D341Med (cell line): Measurements from ENCODE around the gene SGF29.
"Not testable (repeated sequence)": the region's sequence is repeated elsewhere in the genome, so short reads cannot be mapped to it uniquely, and the experiment has no call there.

Experiments used
- DNase-seq: peaks from one replicate; pipeline ENCODE4 v3.0.0; 2012; ENCODE audit warnings: low spot score

SGF29 gene

DNA sequence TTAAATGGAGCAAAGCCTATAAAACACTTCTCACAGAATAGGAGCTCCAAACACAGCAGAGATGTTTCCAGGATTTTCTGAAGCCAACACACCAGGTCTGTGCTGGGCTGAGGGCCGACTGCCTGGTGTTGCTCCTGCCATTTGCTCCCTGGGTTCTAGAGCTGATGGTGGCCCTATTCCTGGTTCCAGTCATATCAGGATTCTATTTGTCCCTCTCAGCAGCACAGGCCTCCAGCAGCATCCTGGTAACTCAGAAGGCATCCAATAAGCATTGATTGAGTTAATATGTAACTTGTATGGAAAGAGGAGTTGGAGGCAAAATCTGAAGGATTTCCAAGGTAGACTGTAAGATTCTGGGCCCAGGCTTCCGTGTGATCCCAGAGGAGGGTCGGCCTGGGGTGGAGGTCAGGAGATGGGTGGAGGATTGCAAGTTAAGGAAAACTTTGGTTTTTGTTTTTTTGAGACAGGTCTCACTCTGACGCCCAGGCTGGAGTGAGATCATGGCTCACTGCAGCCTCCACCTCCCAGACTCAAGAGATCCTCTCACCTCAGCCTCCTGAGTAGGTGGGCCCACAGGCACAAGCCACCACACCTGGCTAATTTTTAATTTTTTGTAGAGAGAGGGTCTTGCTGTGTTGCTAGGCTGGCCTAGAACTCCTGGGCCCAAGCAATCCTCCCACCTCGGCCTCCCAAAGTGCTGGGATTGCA is 20.6 kb upstream of the SGF29 start:
- no peak for DNase-seq

DNA sequence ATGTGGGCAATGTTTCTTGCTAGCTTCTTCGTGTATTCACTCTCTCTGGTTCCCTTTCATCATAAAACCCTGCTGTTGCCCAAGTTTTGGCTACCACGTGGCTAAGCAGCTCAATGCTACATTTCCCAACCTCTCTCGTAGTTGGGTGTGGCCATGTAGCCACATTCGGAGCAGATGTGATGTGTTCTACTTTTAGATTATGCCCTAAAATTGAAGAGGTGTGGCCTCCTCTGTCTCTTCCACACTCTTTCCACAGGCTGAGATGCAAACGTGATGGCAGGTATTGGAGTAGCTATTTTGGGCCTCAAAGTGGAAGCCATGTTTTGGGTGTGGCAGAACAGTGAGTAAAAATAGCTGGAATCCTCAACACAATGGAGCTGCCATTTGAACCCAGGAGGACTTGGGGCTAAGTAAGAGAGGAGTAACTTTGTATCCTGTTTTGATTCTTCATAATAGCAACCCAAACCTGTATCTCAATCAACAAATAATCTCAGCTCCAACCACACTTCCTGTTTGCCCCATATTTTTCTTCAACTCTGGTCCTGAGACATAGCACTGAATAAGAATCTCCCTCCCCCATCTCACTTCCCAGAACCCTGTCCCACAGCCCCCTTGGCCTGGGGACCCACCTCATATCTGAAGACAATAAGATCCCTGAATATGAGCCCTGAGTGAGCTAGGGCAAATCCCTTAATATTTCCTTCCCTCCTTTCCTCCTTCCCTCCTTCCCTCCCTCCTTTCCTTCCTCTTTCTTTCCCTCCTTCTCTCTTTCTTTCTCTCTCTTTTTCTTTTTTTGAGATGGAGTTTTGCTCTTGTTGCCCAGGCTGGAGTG is 19.0 kb upstream of the SGF29 start:
- no peak for DNase-seq

DNA sequence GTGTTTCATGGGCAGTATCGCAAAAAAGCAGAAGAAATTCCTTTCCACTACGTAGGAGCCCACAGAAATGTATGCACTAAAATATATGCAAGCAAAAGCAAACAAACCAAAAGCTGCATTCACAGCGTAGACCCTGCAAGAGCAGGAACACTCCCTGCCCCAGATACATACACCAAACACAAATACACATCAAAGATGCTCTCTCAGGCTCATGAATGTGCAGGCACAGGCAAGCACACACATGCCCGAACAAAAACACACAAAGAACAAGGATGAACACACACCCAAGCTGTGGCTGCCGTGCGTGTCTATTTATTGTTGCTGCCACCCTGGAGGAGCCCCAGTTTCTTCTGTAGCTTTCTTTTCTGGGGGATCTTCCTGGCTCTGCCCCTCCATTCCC is 16.6 kb upstream of the SGF29 start:
- DNase-seq, result no peak

DNA sequence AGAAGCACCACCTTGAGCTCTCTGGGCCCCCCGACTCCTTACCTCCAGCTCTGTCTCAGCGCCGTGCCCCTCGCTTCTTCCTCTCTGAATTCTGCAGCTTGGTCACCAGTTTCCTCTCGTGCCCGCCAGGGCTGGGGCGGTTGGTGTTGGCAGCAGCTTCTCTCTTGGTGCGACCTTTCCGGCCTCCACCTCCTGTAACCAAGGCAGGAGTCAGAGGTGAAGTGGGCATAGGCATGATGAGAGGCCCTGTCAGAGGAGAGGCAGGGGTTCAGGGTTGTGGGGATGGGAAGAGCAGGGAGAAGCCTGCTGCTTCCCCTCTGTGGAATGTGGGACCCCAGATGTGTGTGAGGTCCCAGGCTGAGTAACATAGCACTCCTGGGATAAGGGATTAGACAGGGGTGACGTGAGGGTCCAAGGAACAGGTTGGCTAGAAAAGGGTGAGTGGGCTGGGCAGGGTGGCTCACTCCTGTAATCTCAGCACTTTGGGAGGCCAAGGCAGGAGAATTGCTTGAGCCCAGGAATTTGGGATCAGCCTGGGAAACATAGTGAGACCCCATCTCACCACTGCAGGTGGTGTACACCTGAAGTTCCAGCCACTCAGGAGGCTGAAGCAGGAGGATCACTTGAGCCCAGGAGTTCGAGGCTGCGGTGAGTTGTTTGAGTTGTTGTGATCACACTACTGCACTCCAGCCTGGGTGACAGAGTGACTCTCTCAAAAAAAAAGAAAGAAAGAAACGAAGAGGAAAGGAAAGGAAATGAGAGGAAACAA is 15.6 kb upstream of the SGF29 start:
- no peak for DNase-seq

DNA sequence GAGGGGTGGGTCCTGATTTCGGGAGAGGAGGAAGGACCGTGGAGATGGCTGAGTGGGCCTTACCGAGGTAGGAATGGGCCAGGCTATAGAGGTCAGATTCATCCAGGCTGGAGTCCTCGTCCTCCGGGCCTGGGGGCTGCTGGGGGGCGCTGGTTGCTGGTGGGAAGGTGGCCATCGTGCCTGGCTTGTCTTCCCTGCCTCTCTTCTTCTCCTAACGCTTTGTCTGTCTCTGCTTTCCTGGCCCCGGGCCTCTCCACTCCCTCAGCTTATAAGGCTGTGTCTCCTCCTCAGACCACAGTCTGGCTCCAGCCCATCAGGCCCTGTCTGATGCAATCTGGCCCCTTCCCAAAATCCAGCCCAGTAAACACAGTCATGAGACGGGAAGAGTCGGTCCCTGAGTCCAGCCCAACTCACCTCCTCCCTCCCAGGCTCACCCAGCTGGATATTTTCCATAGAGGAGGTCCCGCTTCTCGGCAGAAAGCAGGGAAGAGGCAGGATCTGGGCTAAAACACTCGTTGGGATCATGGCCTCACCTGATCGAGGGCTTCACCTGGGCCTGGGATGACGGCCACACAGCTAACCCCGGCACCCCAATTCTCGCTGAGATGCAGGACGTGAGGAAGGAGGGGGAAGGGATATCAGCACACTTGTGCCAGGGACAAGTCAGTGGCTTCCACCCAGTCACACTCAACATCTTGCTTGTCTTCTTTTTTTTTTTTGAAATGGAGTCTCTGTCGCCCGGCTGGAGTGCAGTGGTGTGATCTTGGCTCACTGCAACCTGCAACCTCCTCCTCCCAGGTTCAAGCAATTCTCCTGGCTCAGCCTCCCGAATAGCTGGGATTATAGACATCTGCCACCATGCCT is 14.8 kb upstream of the SGF29 start, which contains the start of gene NUPR1:
Gene NUPR1, minus strand, starts transcription at position 242 of the 864 bp plus-strand sequence. Its CDS starts 67 bp downstream, at position 175.
- DNase-seq, result no peak

DNA sequence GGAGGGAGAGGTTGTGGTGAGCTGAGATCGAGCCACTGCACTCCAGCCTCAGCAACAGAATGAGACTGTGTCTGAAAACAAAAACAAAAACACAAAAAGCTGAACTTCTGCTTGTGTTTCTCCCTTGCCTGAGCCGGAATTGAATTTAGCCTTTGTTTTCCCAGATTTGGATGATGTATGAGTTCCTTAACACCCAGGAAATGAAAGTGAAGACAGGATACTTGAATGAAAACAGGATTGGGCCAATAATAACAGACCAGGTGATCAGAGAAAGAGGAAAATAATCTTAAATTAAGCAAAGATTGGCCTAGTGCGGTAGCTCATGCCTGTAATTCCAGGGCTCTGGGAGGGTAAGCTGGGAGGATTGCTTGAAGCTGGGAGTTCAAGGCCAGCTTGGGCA is 13.4 kb upstream of the SGF29 start:
- DNase-seq, result no peak

DNA sequence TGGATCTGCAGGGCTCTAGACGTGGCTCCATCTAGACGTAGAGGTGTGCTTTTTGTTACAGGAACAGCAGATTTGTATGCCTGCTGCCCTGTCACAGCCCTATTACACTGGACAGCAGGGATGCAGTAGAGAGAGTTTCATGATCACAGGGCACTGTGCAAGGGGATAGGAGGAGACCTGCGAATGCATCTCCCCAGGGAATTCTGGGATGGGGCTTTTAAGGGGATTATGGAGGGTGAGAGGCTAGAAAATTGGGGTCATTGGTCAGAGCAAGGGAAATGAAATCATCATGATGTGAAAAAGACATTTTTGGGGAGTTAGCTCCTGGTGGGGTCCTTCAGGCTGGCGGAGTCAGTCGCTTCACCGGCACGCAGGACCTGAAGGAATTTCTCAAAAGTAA is 11.1 kb upstream of the SGF29 start:
- no peak for DNase-seq

DNA sequence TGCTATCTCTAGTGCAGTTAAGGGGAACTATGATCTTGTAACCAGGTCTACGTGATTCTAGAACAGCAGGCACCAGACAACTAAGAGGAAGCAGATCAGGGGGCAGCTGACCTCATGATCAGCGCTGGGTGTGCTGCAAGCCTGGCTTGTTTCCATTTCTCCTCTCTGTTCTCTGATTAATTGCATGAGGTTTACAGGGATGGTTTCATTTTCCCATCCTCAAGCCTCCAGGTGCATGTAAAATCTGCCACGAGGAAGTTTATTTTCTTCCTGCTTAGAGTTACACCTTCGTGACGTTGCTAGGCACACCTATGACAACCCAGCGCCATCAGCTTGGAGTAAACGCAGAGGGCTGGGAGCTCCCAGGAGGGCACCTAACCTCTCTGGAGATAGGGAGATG is 10.6 kb upstream of the SGF29 start:
- no peak for DNase-seq

DNA sequence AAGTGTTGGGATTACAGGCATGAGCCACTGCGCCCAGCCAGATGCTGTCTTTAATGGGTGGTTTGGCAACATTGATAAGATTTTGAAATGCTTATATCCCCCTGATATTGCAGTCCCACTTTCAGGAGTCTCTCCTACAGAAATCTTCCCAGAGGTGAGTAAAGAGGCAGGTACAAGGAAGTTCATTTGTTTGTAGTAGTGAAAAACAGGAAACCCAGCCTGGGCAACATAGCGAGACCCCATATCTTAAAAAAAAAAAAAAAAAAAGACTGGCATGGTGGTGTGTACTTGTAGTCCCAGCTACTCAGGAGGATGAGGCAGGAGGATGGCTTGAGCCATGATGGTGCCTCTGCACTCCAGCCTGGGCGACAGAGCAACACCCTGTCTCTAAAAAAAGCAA is 8.7 kb upstream of the SGF29 start:
- no peak for DNase-seq

DNA sequence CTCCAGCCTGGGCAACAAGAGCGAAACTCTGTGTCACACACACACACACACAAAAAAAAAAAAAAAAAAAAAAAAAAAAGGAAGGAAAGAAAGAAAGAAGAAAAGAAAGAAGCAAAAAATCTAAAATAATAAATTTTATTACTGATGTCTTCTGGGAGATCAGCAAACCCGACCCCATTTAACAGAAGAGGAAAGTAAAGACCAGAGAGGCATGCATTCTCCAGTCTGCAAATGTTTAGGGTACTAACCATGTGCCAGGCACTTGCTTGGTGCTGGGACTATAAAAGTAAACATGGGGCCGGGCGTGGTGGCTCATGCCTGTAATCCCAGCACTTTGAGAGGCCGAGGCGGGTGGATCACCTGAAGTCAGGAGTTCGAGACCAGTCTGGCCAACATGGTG is 7.8 kb upstream of the SGF29 start:
- not testable (repeated sequence) for DNase-seq

DNA sequence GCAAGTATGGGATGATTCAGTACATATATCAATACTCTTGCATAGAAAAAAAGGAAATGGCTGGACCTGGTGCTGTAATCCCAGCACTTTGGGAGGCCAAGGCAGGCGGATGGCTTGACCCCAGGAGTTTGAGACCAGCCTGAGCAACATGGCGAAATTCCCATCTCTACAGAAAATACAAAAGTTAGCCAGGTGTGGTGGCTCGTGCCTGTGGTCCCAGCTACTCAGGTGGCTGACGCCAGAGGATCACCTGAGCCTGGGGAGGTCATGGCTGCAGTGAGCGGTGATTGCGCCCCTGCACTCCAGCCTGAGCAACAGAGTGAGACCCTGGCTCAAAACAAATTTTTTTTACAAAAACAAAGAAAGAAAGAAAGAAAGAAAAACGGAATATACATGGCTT is 7.1 kb upstream of the SGF29 start:
- no peak for DNase-seq

DNA sequence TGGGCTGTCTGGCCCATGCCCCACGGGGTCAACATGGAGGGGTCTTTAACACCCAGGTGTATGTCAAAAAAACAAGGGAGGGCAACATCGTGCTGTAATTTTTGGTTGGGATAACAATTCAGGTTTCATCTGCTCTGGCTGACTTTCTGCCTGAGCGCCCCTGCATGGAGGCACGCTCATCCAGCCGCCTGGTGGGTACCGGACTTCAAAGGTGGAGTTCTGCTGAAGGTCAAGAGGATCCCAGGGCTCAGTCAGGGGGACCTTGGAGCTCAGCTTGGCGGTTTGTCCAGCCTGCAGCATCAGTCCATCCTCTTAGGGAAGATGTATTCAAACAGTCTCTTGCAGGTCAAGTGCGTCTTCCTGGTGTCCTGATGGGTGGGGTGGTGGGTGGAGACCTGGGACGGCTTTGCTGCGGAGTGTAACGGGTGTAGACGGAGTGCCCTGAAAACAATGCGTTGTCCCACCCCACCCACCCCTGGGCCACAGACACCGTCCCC is 5.4 kb upstream of the SGF29 start:
- no peak for DNase-seq

DNA sequence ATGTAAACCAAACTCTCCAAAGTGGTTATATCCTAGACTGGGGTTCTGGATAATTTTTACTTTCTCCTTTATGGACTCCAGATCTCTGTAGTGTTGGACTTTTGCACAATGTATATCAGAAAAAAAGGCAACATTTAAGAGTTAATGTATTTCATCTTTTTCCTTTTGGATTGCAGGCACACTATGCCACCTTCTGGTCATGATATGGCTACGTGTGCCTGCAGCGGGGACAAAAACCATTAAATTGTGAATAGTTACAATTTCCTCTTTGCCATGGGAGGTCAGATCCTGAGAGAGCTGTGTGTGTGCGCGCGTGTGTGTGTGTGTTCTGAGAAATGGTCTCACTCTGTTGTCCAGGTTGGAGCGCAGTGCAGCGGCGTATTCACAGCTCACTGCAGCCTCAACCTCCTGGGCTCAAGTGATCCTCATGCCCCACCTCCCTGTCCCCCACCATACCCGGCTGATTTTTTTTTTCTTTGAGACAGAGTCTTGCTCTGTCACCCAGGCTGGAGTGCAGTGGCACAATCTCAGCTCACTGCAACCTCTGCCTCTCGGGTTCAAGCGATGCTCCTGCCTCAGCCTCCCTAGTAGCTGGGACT is 4.3 kb upstream of the SGF29 start:
- no peak for DNase-seq

DNA sequence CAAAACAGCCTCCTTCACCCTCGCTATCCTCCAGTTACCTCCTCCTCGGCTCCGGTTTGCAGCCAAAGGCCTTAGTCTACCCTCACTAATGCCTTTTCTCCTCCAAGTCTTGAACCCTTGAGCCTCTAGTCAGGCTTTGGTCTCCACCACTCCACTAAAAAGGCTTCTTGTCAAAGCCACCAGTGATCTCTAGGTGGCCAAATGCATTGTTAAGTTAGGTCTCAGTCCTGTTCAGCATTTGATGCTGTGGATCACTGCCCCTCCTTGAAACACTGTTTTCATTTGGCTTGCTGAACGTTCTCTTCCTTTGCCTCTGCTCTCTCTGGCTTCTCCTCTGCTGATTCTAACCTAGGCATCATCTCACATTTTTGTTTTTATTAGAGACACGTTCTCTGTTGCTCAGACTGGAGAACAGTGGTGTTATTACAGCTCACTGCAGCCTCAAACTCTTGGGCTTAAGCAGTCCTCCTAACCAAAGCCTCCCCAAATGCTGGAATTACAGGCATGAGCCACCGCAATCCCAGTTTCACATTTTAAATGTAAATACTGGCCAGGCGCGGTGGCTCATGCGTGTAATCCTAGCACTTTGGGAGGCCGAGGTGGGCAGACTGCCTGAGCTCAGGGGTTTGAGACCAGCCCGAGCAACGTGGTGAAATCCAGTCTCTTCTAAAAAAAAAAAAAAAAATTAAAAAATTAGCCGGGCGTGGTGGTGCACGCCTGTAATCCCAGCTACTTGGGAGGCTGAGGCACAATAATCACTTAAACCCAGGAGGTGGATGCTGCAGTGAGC is 1.1 kb downstream of the SGF29 start:
- no peak for DNase-seq

DNA sequence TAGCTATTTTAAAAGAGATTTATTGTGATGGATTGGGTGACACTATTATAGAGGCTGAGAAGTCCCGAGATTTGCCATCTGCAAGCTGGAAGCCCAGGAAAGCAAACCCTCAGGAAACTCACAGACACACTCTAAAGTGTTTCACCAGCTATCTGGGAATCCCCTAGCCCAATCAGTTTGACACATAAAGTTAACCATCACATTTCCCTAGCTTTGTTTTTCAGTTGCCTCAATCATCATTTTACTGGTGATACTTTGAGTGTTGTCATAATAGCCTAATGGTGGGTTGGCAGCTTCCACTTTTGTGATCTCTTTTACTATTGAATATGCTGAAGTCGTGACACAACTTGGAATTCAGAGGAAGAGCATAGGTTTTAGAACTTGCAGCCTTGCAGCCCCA is 1.8 kb downstream of the SGF29 start:
- no peak for DNase-seq

DNA sequence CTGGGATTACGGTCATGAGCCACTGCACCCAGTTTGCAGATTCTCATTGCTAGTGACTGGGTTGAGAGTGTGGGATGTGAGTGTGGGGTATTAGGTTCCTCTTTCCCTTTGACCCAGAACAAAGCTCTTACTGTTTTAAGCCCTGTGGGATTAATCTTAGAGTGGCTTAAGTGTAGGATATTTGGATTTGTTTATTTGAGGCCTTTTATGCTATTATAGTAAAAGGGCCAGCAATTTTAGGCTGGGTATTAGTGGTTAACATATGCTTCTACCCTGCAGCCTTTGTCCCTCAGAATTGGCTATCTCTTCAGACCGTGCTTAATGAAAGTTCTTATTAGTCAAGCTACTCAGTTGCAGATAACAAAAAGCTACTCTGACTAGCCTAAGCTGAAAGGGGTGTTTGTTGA is 3.2 kb downstream of the SGF29 start:
- DNase-seq, result no peak

DNA sequence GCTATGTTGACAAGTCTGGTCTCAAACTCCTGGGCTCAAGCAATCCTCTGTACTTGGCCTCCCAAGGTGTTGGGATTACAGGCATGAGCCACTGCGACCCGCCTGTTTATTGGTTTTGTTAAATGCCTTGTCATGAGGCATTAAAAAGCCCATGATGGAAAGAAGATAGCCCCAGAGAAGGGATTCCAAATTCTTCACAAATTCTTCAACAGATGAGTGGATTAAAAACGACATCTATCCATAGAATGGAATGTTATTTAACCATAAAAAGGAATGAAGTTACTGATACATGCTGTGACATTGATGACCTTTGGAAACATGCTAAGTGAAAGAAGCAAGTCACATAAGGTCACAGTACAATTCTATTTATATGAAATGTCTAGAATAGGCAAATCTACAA is 4.7 kb downstream of the SGF29 start:
- DNase-seq, result no peak

DNA sequence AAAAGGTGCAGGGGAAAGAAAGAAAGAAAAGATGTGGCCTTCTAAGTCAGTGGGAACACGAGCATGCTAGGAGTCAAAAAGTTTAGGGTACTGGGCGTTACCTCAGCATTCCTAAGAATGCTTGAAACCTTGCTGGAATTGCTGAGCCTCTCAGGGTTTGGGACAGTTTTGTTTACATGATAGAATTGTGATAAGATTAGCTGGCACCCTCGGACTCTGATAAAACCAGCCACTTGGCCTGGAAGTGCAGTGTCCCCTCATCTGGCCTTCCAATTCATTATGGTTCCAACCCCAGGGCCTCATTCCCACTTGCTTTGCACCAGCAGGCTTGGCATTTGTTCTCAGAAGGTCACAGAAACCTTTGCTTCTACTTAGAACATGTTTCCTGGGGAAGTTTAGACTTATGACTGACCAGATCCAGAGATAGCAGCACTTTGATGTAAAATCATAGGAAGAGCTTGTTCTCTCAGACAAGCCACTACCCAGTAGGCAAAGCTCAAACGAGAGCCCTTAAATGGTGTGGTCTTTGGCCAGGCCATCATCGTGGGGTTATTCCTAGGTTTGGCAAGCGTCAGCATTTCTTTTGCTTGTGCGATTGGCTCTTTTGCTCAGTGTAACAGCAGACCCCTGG is 8.0 kb downstream of the SGF29 start:
- DNase-seq, result no peak

DNA sequence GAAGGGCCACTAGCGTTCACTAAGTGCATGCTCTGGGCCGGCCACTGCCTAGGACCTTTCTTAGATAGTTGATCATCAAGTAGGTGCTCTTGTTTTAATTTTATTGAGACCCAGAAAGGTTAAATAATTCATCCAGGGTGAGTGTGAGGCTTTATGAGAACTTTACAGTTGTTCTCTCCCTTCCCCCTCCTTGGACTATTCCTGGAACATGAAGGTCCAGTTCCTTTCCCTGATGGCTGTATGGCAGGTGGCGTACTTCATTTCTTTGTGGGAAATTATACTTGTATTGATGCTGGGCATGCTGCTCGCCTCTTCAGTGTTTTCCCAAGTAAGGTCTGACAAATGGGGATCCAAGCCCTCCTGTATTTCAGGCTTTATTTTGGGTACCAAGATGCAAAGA is 8.5 kb downstream of the SGF29 start:
- DNase-seq, result no peak

DNA sequence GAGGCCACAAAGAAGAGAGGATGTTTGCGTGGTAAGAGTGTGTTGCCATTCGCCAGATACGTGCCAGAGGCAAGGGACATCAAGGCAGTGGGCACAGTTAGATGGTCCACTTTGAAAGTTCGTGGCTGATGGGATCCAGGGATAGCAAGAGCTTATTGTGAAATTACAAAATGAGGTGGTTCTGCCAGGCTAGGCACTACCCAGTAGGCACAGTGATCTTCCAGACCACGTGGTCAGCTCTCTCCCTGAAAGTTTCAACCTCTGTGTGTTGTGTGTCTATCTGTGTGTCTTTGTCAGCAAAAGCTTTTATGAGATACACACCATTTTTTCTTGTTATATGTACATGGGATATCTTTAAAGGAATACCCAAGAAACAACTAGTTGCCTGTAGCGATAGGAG is 9.5 kb downstream of the SGF29 start:
- no peak for DNase-seq
